ENCODE measurements around the gene RTL10. TPM values are rescaled to one million over a fixed set of nuclear protein-coding genes. Genes with fewer than 3 reads are reported as not detected.

The RTL10 gene
- total RNA-seq, 4 donors from 2014 or later = 3.5 to 12.8 (median 5.0) TPM

DNA sequence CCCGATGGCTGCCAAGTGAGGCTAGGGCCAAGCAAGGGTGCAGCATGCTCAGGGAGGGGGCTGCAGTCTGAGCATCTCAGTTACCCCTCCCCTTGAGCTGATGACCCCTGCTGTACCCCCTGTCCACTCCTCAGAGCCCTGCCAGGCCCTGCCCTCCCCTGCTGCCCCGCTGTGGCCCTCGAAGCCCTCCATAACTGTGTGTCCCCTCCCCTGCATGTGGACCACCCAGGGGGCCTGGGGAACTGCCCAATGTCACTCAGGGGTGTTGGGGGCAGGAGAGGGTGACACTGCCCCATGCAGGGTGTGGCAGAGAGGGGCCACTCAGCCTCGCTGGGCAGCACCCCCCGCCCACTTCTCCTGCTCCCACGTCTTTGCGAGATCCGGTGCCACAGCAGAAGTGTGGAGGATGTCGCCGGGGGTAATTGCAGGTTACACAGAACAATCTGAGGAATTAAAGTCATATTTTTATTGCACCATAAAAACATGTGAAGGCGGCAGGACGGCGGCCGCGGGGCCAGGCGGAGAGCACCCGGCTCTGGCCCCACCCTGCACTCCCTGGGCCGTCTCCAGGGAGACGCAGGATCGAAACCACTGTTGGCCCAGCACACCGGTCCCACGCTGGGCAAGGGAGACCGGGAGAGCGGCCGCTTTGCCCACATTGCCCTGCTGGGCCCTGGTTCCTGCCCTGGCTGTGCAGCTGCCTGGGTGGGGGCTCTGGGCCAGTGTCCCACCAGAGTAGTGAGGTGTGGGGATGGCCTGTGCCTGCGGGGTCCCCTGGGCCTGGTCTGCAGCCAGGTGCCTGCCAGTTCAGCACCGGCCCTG, 18.7 kb upstream of the RTL10 start:
- Histone ChIP-seq H3K27me3 (no peaks in the 10 kb centered on the region), H3K4me1 (no peaks in the 10 kb centered on the region), H3K36me3 (no peaks in the 10 kb centered on the region), H3K4me3 (no peak overlapping the region), H3K9me3 (no peaks in the 10 kb centered on the region), H3K27ac (no peak overlapping the region)
- no peak for TF ChIP-seq POLR2A (IDR thresholded peaks at IDR 0.05)
- TF ChIP-seq CTCF (IDR thresholded peaks at IDR 0.05 in 4 of 5, conservative IDR thresholded peaks at IDR 0.05 in 1 of 5) = no peak
- in situ Hi-C loops (cut with MboI; ENCODE audit: low sequenced_read_pairs in 4 of 4) = no loop called here
- intact Hi-C loops (cut with DNase I; ENCODE audit: low total_unique reads) = no loop called here
- ATAC-seq (no peak), DNase-seq (peak in 1 of 2 donors; percentile 9)

DNA sequence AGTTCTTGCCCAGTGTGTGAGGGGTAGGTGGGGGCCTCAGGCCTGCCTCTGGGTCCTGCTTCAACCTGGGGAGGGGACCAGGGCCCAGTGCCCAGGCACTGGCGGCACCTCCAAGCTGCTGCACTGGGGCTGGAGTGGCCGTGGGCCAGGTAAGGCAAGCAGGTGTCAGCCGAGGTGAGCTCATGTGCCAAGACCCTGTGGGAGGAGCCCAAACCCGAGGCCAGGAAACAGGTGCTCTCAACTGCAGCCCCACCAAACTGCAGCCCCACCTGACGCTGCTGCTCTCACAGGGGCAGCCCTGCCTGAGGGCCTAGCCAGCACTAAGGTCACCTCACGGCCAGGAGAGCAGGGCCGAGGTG, 18.1 kb upstream of the RTL10 start:
- DNase-seq (peak in 1 of 2 donors; percentile 12), ATAC-seq (no peak)
- Histone ChIP-seq H3K36me3 (no peaks in the 10 kb centered on the region), H3K4me1 (no peaks in the 10 kb centered on the region), H3K4me3 (no peak overlapping the region), H3K27me3 (no peaks in the 10 kb centered on the region), H3K9me3 (no peaks in the 10 kb centered on the region), H3K27ac (no peak overlapping the region)
- intact Hi-C loops (cut with DNase I; ENCODE audit: low total_unique reads) = no loop called here
- TF ChIP-seq CTCF (IDR thresholded peaks at IDR 0.05 in 4 of 5, conservative IDR thresholded peaks at IDR 0.05 in 1 of 5) (no peak), POLR2A (IDR thresholded peaks at IDR 0.05) (no peak)
- in situ Hi-C loops (cut with MboI; ENCODE audit: low sequenced_read_pairs in 4 of 4) = no loop called here

DNA sequence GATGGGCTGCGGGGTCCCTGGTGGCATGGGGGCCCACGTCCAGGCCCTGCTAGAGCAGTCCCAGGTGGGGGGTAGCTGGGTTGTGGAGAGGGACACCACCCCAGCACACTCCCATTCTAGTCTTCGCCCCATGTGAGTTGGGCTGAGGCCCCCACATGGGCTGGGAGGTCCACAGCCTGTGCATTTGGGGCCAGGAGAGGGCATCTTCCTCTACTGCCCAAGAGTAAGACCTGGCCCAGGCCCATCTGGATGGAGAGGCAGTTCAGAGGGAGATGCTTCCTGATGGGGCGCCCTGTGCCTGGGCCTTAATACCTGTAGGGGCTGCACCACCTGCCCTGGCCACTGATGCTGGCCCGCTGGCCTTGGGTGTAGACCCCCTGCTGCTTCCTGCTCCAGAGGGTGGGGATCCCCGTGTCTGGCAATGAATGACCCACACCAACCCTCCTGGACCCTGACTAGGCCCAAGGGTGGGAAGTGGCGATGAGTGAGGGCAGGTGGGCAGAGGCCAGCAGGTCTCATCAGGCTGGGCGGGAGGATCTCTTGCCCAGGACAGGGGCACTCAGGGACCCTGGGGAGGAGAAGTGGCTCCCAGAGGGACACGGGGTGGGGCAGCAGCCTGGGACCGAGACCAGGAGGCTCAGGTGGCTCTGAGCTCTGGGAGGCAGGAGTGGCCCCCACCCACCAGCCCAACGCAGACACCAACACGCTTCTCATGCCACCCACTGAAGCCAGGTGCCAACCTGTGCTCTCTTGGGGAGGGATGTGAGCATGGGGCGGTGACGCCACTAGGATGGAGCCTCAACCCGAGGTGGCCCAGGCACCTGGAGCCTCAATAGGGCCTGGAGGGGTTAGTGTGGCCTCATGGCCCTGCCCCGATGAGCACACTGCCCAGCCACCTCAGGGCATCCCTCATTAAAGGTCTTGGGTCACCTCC, 17.4 kb upstream of the RTL10 start:
- no peak for ATAC-seq
- intact Hi-C loops (cut with DNase I; ENCODE audit: low total_unique reads) (no loop called here), in situ Hi-C loops (cut with MboI; ENCODE audit: low sequenced_read_pairs in 4 of 4) (no loop called here)
- no peaks in the 10 kb centered on the region for H3K4me1 ChIP-seq
- H3K27me3 ChIP-seq = no peaks in the 10 kb centered on the region
- H3K9me3 ChIP-seq = no peaks in the 10 kb centered on the region
- DNase-seq = peak in 1 of 2 donors; percentile 8
- no peaks in the 10 kb centered on the region for H3K36me3 ChIP-seq
- no peak overlapping the region for H3K27ac ChIP-seq
- TF ChIP-seq POLR2A (IDR thresholded peaks at IDR 0.05) (no peak), CTCF (IDR thresholded peaks at IDR 0.05 in 4 of 5, conservative IDR thresholded peaks at IDR 0.05 in 1 of 5) (no peak)
- H3K4me3 ChIP-seq = no peak overlapping the region

DNA sequence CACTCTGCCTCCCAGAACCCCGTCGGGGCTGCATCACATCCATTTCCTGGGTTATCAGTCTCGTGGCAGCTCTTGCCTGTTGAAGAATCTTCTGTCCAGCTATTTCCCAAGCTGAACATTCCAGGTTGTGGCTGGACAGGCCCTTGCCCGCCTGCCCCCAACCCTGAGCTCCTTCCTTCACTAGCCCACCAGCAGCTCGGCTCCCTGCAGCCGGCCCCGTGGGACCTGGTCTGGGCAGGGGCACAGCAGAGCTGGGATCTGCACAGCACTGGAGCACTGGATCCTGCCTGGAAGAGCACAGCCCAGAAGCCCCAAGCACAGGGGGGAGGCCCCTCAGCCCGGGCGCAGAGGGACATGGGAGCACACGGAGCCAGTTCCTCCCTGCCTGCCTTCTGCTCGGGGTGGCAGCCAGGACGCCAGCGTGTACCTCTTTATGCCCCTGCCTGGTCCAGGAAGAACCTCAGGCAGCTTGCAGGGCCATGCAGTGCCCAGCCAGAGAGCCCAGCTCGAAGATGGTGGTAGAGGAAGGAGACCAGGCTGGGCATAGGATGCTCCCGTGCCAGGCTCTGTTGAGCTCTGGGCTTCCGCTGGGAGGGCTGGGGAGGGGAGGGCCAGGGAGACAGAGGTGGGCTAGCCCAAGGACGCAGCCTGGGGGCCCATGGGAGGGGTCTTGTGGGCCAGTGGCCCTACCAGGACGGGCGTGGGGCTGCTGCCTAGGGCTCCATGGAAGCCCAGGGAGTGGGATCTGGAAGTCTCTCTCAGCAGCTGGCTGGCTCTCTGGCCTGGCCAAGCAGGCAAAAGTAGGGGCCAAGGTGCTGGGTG, 16.6 kb upstream of the RTL10 start:
- no peak overlapping the region for H3K27ac ChIP-seq
- in situ Hi-C loops (cut with MboI; ENCODE audit: low sequenced_read_pairs in 4 of 4) (no loop called here), intact Hi-C loops (cut with DNase I; ENCODE audit: low total_unique reads) (no loop called here)
- no peaks in the 10 kb centered on the region for H3K4me1 ChIP-seq
- TF ChIP-seq CTCF (IDR thresholded peaks at IDR 0.05 in 4 of 5, conservative IDR thresholded peaks at IDR 0.05 in 1 of 5) (no peak), POLR2A (IDR thresholded peaks at IDR 0.05) (no peak)
- no peaks in the 10 kb centered on the region for H3K36me3 ChIP-seq
- H3K9me3 ChIP-seq = no peaks in the 10 kb centered on the region
- H3K27me3 ChIP-seq = no peaks in the 10 kb centered on the region
- ATAC-seq = no peak
- no peak overlapping the region for H3K4me3 ChIP-seq
- DNase-seq = no peak

All from gastrocnemius medialis (tissue), 4 donors.